HG03066 (cell line): ENCODE data around the gene SNX5.
A peak's percentile ranks its signal among the peaks of the same experiment; 100 is the strongest.

Experiments
- ATAC-seq: cut with Tn5 transposase; IDR thresholded peaks from one replicate; pipeline ENCODE4 v1.9.1; 2021; ENCODE audit warnings: low read depth; ENCODE audit not compliant: unreplicated experiment

SNX5 gene

GRCh38 chr20:17921774-17922173 is 46.8 kb downstream of the SNX5 start:
- no peak for ATAC-seq

- no peak for ATAC-seq
These were observed 49.4 kb downstream of the SNX5 start for GRCh38 chr20:17919149-17919548.

GRCh38 chr20:17917832-17918618 is 50.6 kb downstream of the SNX5 start:
- no peak for ATAC-seq

GRCh38 chr20:17916433-17916891 is 52.1 kb downstream of the SNX5 start:
- ATAC-seq, result no peak

- ATAC-seq, result no peak
These were observed 53.6 kb downstream of the SNX5 start for GRCh38 chr20:17914957-17915356.

GRCh38 chr20:17912916-17913315 is 55.7 kb downstream of the SNX5 start:
- ATAC-seq, result no peak

GRCh38 chr20:17911927-17912326 is 56.7 kb downstream of the SNX5 start:
- no peak for ATAC-seq

- no peak for ATAC-seq
These were observed 57.7 kb downstream of the SNX5 start for GRCh38 chr20:17910828-17911294.

GRCh38 chr20:17909869-17910321 is 58.7 kb downstream of the SNX5 start:
- ATAC-seq, result no peak

GRCh38 chr20:17905544-17905943 is 63.0 kb downstream of the SNX5 start:
- ATAC-seq, result no peak

- no peak for ATAC-seq
These were observed 64.6 kb downstream of the SNX5 start for GRCh38 chr20:17904027-17904426.

GRCh38 chr20:17902531-17903083 is 66.0 kb downstream of the SNX5 start:
- no peak for ATAC-seq

GRCh38 chr20:17901971-17902370 is 66.6 kb downstream of the SNX5 start:
- ATAC-seq, result no peak

GRCh38 chr20:17898548-17898994 is 70.0 kb downstream of the SNX5 start:
- no peak for ATAC-seq

GRCh38 chr20:17897566-17898307 is 70.9 kb downstream of the SNX5 start:
- no peak for ATAC-seq

GRCh38 chr20:17896771-17897369 is 71.7 kb downstream of the SNX5 start:
- ATAC-seq, result no peak

GRCh38 chr20:17896193-17896723 is 72.3 kb downstream of the SNX5 start:
- ATAC-seq, result no peak

- ATAC-seq, result peak; percentile 61
These were observed 72.9 kb downstream of the SNX5 start for GRCh38 chr20:17895641-17896171.

GRCh38 chr20:17893445-17893844 is 75.1 kb downstream of the SNX5 start:
- ATAC-seq, result no peak

- ATAC-seq, result no peak
These were observed 76.2 kb downstream of the SNX5 start for GRCh38 chr20:17892189-17892938.
